GM10266 (cell line): ENCODE measurements around the gene ZNF618.

Experiments used
- DNase-seq: peaks from one replicate; pipeline ENCODE4 v3.0.0; 2012; ENCODE audit errors: extremely low spot score
- CTCF ChIP-seq: IDR thresholded peaks from 2 replicates; pipeline ENCODE4 v1.5.1; 2012; ENCODE audit warnings: mild to moderate bottlenecking, low read depth; ENCODE audit not compliant: control insufficient read depth, insufficient read depth; ENCODE audit errors: missing control alignments

ZNF618 gene

GRCh38 chr9:113853333-113853732 is 22.8 kb upstream of the ZNF618 start:
- no peak for DNase-seq
- peak; percentile 29 for TF ChIP-seq CTCF

GRCh38 chr9:113854310-113854709 is 21.8 kb upstream of the ZNF618 start:
- TF ChIP-seq CTCF = no peak
- DNase-seq = no peak

- TF ChIP-seq CTCF = no peak
- no peak for DNase-seq
Measured at GRCh38 chr9:113857875-113858274, 18.2 kb upstream of the ZNF618 start.

GRCh38 chr9:113858282-113858681 is 17.8 kb upstream of the ZNF618 start:
- DNase-seq = no peak
- TF ChIP-seq CTCF = no peak

GRCh38 chr9:113863345-113863744 is 12.8 kb upstream of the ZNF618 start:
- no peak for DNase-seq
- no peak for TF ChIP-seq CTCF

DNA sequence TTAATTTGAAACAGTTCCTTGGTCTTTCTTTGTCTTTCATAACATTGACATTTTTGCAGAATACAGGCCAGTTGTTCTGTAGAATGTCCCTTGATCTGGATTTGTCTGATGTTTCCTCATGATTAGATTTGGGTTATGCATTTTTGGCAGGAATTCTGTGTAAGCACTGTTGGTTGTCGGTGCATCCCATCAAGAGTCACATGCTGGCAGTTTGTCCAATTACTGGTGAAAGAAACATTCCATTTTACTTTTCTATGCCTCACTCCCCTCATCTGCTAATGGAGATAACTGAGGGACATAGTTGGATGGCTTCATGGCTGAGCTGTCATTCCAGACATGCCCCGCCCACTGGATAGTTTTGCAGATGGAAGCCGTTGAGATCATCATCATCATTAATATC is 7.6 kb upstream of the ZNF618 start:
- no peak for DNase-seq
- no peak for TF ChIP-seq CTCF

GRCh38 chr9:113872485-113873143 is 3.5 kb upstream of the ZNF618 start:
- DNase-seq = no peak
- TF ChIP-seq CTCF = no peak
